Duodenal mucosa (tissue), 2 donors: ENCODE data around the gene MTSS2.
A peak's percentile ranks its signal among the peaks of the same experiment; 100 is the strongest.

Experiments
- H3K27ac ChIP-seq: one replicate; pipeline ENCODE4 v1.7.0; 2013; ENCODE audit warnings: low read depth, low read length
- H3K27me3 ChIP-seq, 2 donors: one replicate each; pipeline ENCODE4 v1.7.0; 2013; ENCODE audit warnings: low read length in 2 of 2, control low read depth in 1 of 2; ENCODE audit not compliant: insufficient read depth in 2 of 2, control insufficient read depth in 1 of 2
- H3K36me3 ChIP-seq, 2 donors: one replicate each; pipeline ENCODE4 v1.7.0; 2013; ENCODE audit warnings: low read length in 2 of 2, control low read depth in 1 of 2; ENCODE audit not compliant: insufficient read depth in 2 of 2, control insufficient read depth in 1 of 2
- H3K4me1 ChIP-seq, 2 donors: one replicate each; pipeline ENCODE4 v1.7.0; 2013; ENCODE audit warnings: low read length in 2 of 2, control low read depth in 1 of 2; ENCODE audit not compliant: insufficient read depth in 2 of 2, control insufficient read depth in 1 of 2
- H3K4me3 ChIP-seq, 2 donors: one replicate each; pipeline ENCODE4 v1.7.0; 2013; ENCODE audit warnings: low read length in 2 of 2, low read depth in 1 of 2
- H3K9ac ChIP-seq, 2 donors: one replicate each; pipeline ENCODE4 v1.7.0; 2013; ENCODE audit warnings: low read length in 2 of 2, low read depth in 1 of 2
- H3K9me3 ChIP-seq, 2 donors: one replicate each; pipeline ENCODE4 v1.7.0; 2013; ENCODE audit warnings: low read length in 2 of 2, control low read depth in 1 of 2; ENCODE audit not compliant: control insufficient read depth in 1 of 2

The MTSS2 gene

GRCh38 chr16:70701036-70701435 lies 15.2 kb upstream of the MTSS2 start:
- no peak overlapping the region for H3K9ac ChIP-seq
- H3K27me3 ChIP-seq: no peaks in the 10 kb centered on the region
- no peak overlapping the region for H3K4me3 ChIP-seq
- peak overlapping the region; percentile 17 for H3K27ac ChIP-seq
- H3K4me1 ChIP-seq: peaks cover 31 to 32% of the 10 kb centered on the region in 2 donors
- H3K9me3 ChIP-seq: no peaks in the 10 kb centered on the region
- H3K36me3 ChIP-seq: peaks cover 0 to 9% of the 10 kb centered on the region in 2 donors

GRCh38 chr16:70700101-70701020 lies 14.5 kb upstream of the MTSS2 start:
- Histone ChIP-seq H3K27ac (peak overlapping the region; percentile 40), H3K4me3 (no peak overlapping the region), H3K36me3 (peaks cover 0 to 9% of the 10 kb centered on the region in 2 donors), H3K4me1 (peaks cover 36 to 37% of the 10 kb centered on the region in 2 donors), H3K9me3 (no peaks in the 10 kb centered on the region), H3K27me3 (no peaks in the 10 kb centered on the region), H3K9ac (no peak overlapping the region)

- peaks cover 33% of the 10 kb centered on the region in 2 donors for H3K4me1 ChIP-seq
- H3K9ac ChIP-seq: no peak overlapping the region
- peaks cover 0 to 9% of the 10 kb centered on the region in 2 donors for H3K36me3 ChIP-seq
- H3K9me3 ChIP-seq: no peaks in the 10 kb centered on the region
- H3K4me3 ChIP-seq: no peak overlapping the region
- H3K27ac ChIP-seq: no peak overlapping the region
- no peaks in the 10 kb centered on the region for H3K27me3 ChIP-seq
These were observed 13.8 kb upstream of the MTSS2 start for GRCh38 chr16:70699696-70700095.

- peaks cover 0 to 9% of the 10 kb centered on the region in 2 donors for H3K36me3 ChIP-seq
- no peak overlapping the region for H3K4me3 ChIP-seq
- peaks cover 33% of the 10 kb centered on the region in 2 donors for H3K4me1 ChIP-seq
These were observed 13.0 kb upstream of the MTSS2 start for GRCh38 chr16:70698901-70699300.

GRCh38 chr16:70697594-70698170 lies 11.8 kb upstream of the MTSS2 start:
- no peaks in the 10 kb centered on the region for H3K9me3 ChIP-seq
- no peak overlapping the region for H3K9ac ChIP-seq
- H3K27ac ChIP-seq: no peak overlapping the region
- peaks cover 31 to 42% of the 10 kb centered on the region in 2 donors for H3K4me1 ChIP-seq
- H3K36me3 ChIP-seq: peaks cover 0 to 9% of the 10 kb centered on the region in 2 donors
- H3K4me3 ChIP-seq: no peak overlapping the region
- H3K27me3 ChIP-seq: no peaks in the 10 kb centered on the region

More at GRCh38 chr16:70698901-70699300, 13.0 kb upstream of the MTSS2 start:
- Histone ChIP-seq H3K27me3 (no peaks in the 10 kb centered on the region), H3K9me3 (no peaks in the 10 kb centered on the region), H3K27ac (no peak overlapping the region), H3K9ac (no peak overlapping the region)

GRCh38 chr16:70696952-70697593 lies 11.2 kb upstream of the MTSS2 start:
- no peaks in the 10 kb centered on the region for H3K27me3 ChIP-seq
- no peak overlapping the region for H3K4me3 ChIP-seq
- H3K4me1 ChIP-seq: peaks cover 31 to 45% of the 10 kb centered on the region in 2 donors
- peak overlapping the region; percentile 3 for H3K27ac ChIP-seq
- peaks cover 0 to 9% of the 10 kb centered on the region in 2 donors for H3K36me3 ChIP-seq
- peak overlapping the region in 1 of 2 donors; percentile 15 for H3K9ac ChIP-seq
- H3K9me3 ChIP-seq: no peaks in the 10 kb centered on the region

- Histone ChIP-seq H3K4me1 (peaks cover 31 to 49% of the 10 kb centered on the region in 2 donors), H3K4me3 (no peak overlapping the region), H3K9me3 (no peaks in the 10 kb centered on the region), H3K27me3 (no peaks in the 10 kb centered on the region), H3K36me3 (peaks cover 0 to 9% of the 10 kb centered on the region in 2 donors), H3K9ac (no peak overlapping the region), H3K27ac (no peak overlapping the region)
These were observed 10.5 kb upstream of the MTSS2 start for GRCh38 chr16:70696355-70696754.

- peaks cover 0 to 9% of the 10 kb centered on the region in 2 donors for H3K36me3 ChIP-seq
- peak overlapping the region; percentile 12 to 13 for H3K4me3 ChIP-seq
- H3K4me1 ChIP-seq: peaks cover 38 to 58% of the 10 kb centered on the region in 2 donors
- H3K9ac ChIP-seq: no peak overlapping the region
- no peaks in the 10 kb centered on the region for H3K9me3 ChIP-seq
- H3K27me3 ChIP-seq: no peaks in the 10 kb centered on the region
- H3K27ac ChIP-seq: no peak overlapping the region
These were observed 9.6 kb upstream of the MTSS2 start for GRCh38 chr16:70695331-70696070.

GRCh38 chr16:70694868-70695218 lies 9.0 kb upstream of the MTSS2 start:
- Histone ChIP-seq H3K9ac (no peak overlapping the region), H3K9me3 (no peaks in the 10 kb centered on the region), H3K4me3 (no peak overlapping the region), H3K27me3 (no peaks in the 10 kb centered on the region), H3K27ac (no peak overlapping the region), H3K4me1 (peaks cover 42 to 63% of the 10 kb centered on the region in 2 donors), H3K36me3 (peaks cover 0 to 9% of the 10 kb centered on the region in 2 donors)
